IMR-90 (cell line): ENCODE results near the gene DNAAF2. TPM values are rescaled to one million over a fixed set of nuclear protein-coding genes. Genes with fewer than 3 reads are reported as not detected.

Experiments
- ATAC-seq: fragments of 200-7000 bp; cut with Tn5 transposase; 2 replicates; pipeline ENCODE4 v1.9.1; 2020; ENCODE audit warnings: low read depth, mild to moderate bottlenecking, moderate library complexity
- BruUV-seq: library from RNA; stranded (reverse); fragments of 400-500 nt; replicated peaks from 2 replicates; lab custom pipeline; 2021; lab: Mats Ljungman, UMichigan
- CTCF ChIA-PET: fragments of 300-600 bp; formaldehyde crosslinking; extraction: SDS; loops from one replicate; lab custom pipeline; 2021; ENCODE audit warnings: antibody characterized with exemption; lab: Yijun Ruan, JAX
- POLR2A ChIA-PET: fragments of 300-600 bp; sonication (Branson Sonifier 250); formaldehyde crosslinking; loops from one replicate; lab custom pipeline; 2022; ENCODE audit warnings: antibody characterized with exemption; ENCODE audit not compliant: unreplicated experiment; lab: Charles Lee
- DNase-seq: peaks from one replicate; pipeline ENCODE4 v3.0.0; 2013
- H2AFZ ChIP-seq: replicated peaks from 2 replicates; pipeline ENCODE3; 2013; ENCODE audit warnings: low read length, mild to moderate bottlenecking; ENCODE audit not compliant: poor library complexity
- H2AK5ac ChIP-seq: 2 replicates; pipeline ENCODE4 v1.6.1; 2013; ENCODE audit warnings: low read depth, low read length, inconsistent platforms
- H2AK9ac ChIP-seq: replicated peaks from 2 replicates; pipeline ENCODE3; 2013; ENCODE audit warnings: mild to moderate bottlenecking, low read depth, low read length, moderate library complexity; ENCODE audit not compliant: poor library complexity
- H2BK120ac ChIP-seq: 2 replicates; pipeline ENCODE4 v1.6.1; 2013; ENCODE audit warnings: low read depth, low read length, inconsistent platforms
- H2BK15ac ChIP-seq: 3 replicates; pipeline ENCODE4 v1.6.1; 2013; ENCODE audit warnings: low read depth, low read length, inconsistent platforms
- H2BK20ac ChIP-seq: 2 replicates; pipeline ENCODE4 v1.6.1; 2013; ENCODE audit warnings: low read depth, mild to moderate bottlenecking, inconsistent platforms, low read length, moderate library complexity
- H2BK5ac ChIP-seq: 2 replicates; pipeline ENCODE4 v1.6.1; 2013; ENCODE audit warnings: mild to moderate bottlenecking, low read depth, low read length, inconsistent platforms; ENCODE audit not compliant: poor library complexity, severe bottlenecking
- H3K14ac ChIP-seq: replicated peaks from 2 replicates; pipeline ENCODE4 v1.6.1; 2013; ENCODE audit warnings: low read depth, low read length, inconsistent platforms
- H3K18ac ChIP-seq: 2 replicates; pipeline ENCODE4 v1.6.1; 2013; ENCODE audit warnings: low read depth, low read length, control low read depth
- H3K23ac ChIP-seq: 2 replicates; pipeline ENCODE4 v1.6.1; 2013; ENCODE audit warnings: low read depth, low read length, inconsistent platforms
- H3K27ac ChIP-seq: 2 replicates; pipeline ENCODE4 v1.5.1; 2013; ENCODE audit warnings: mild to moderate bottlenecking, control low read depth, low read length; ENCODE audit not compliant: insufficient read depth
- H3K27me3 ChIP-seq: 2 replicates; pipeline ENCODE4 v1.6.1; 2013; ENCODE audit warnings: low read length; ENCODE audit not compliant: control insufficient read depth, insufficient read depth
- H3K36me3 ChIP-seq: 2 replicates; pipeline ENCODE4 v1.6.1; 2013; ENCODE audit warnings: low read length, mixed read lengths; ENCODE audit not compliant: control insufficient read depth, insufficient read depth
- H3K4ac ChIP-seq: 2 replicates; pipeline ENCODE4 v1.6.1; 2013; ENCODE audit warnings: low read depth, low read length, inconsistent platforms
- H3K4me1 ChIP-seq: 2 replicates; pipeline ENCODE4 v1.6.1; 2013; ENCODE audit warnings: low read length, mixed read lengths; ENCODE audit not compliant: control insufficient read depth, insufficient read depth
- H3K4me2 ChIP-seq: 2 replicates; pipeline ENCODE4 v1.6.1; 2013; ENCODE audit warnings: low read depth, mild to moderate bottlenecking, control low read depth, low read length, moderate library complexity
- H3K4me3 ChIP-seq: 2 replicates; pipeline ENCODE4 v1.5.1; 2013; ENCODE audit warnings: low read depth, mild to moderate bottlenecking, control low read depth, low read length, moderate library complexity; ENCODE audit not compliant: insufficient read depth
- H3K56ac ChIP-seq: 2 replicates; pipeline ENCODE4 v1.6.1; 2013; ENCODE audit warnings: low read length, inconsistent platforms; ENCODE audit not compliant: insufficient read depth; ENCODE audit errors: extremely low read depth
- H3K79me1 ChIP-seq, 2 experiments: 2 replicates each; pipeline ENCODE4 v1.6.1; 2013; ENCODE audit warnings: low read length in 2 of 2, inconsistent platforms in 1 of 2, low read depth in 1 of 2
- H3K9ac ChIP-seq: 2 replicates; pipeline ENCODE4 v1.6.1; 2013; ENCODE audit warnings: low read depth, low read length, control low read depth
- H3K9me1 ChIP-seq: 2 replicates; pipeline ENCODE4 v1.6.1; 2013; ENCODE audit warnings: low read length, inconsistent platforms; ENCODE audit not compliant: insufficient read depth
- H3K9me3 ChIP-seq: 2 replicates; pipeline ENCODE4 v1.6.1; 2013; ENCODE audit warnings: low read length; ENCODE audit not compliant: control insufficient read depth, insufficient read depth
- H4K20me1 ChIP-seq: 2 replicates; pipeline ENCODE4 v1.6.1; 2013; ENCODE audit warnings: low read length, inconsistent platforms; ENCODE audit not compliant: insufficient read depth
- H4K5ac ChIP-seq: 2 replicates; pipeline ENCODE4 v1.6.1; 2013; ENCODE audit warnings: mild to moderate bottlenecking, low read depth, low read length, control low read depth
- H4K8ac ChIP-seq, 2 experiments: 2 replicates each; pipeline ENCODE4 v1.6.1; 2013; ENCODE audit warnings: low read depth in 2 of 2, low read length in 2 of 2, control low read depth in 1 of 2, inconsistent platforms in 1 of 2
- H4K91ac ChIP-seq: 2 replicates; pipeline ENCODE4 v1.6.1; 2013; ENCODE audit warnings: low read depth, low read length, inconsistent platforms; ENCODE audit not compliant: insufficient read depth
- CEBPB ChIP-seq: IDR thresholded peaks from 2 replicates; pipeline ENCODE4 v1.6.1; 2012; ENCODE audit warnings: low read depth, low read length, improper control_type of control experiment
- CTCF ChIP-seq: conservative IDR thresholded peaks from 2 replicates; pipeline ENCODE4 v1.5.1; 2012; ENCODE audit warnings: mild to moderate bottlenecking, low read depth, low read length, improper control_type of control experiment
- ELK1 ChIP-seq: fragments of 150-350 bp; IDR thresholded peaks from 2 replicates; pipeline ENCODE4 v1.6.1; 2016; ENCODE audit warnings: low read depth, mild to moderate bottlenecking, low read length, moderate library complexity, borderline replicate concordance
- MAFK ChIP-seq: IDR thresholded peaks from 2 replicates; pipeline ENCODE4 v1.6.1; 2012; ENCODE audit warnings: low read depth, low read length, improper control_type of control experiment
- MAZ ChIP-seq: IDR thresholded peaks from 2 replicates; pipeline ENCODE4 v1.6.1; 2012; ENCODE audit warnings: low read depth, mild to moderate bottlenecking, low read length, improper control_type of control experiment, moderate library complexity, borderline replicate concordance
- MXI1 ChIP-seq: IDR thresholded peaks from 2 replicates; pipeline ENCODE4 v1.6.1; 2012; ENCODE audit warnings: low read depth, mild to moderate bottlenecking, low read length, moderate library complexity, borderline replicate concordance
- NFE2L2 ChIP-seq: fragments of 150-350 bp; IDR thresholded peaks from 2 replicates; pipeline ENCODE4 v1.6.1; 2016; ENCODE audit warnings: low read depth, mild to moderate bottlenecking, low read length
- POLR2A ChIP-seq: IDR thresholded peaks from 2 replicates; pipeline ENCODE4 v1.6.1; 2012; ENCODE audit warnings: mild to moderate bottlenecking, low read depth, low read length
- RAD21 ChIP-seq: IDR thresholded peaks from 2 replicates; pipeline ENCODE4 v1.6.1; 2012; ENCODE audit warnings: low read length, improper control_type of control experiment
- RFX5 ChIP-seq: IDR thresholded peaks from 2 replicates; pipeline ENCODE4 v1.8.0; 2012; ENCODE audit warnings: low read depth, mild to moderate bottlenecking, low read length, moderate library complexity
- SMC3 ChIP-seq: fragments of 150-350 bp; IDR thresholded peaks from 2 replicates; pipeline ENCODE4 v1.6.1; 2016; ENCODE audit warnings: low read depth, mild to moderate bottlenecking, antibody characterized with exemption, low read length, moderate library complexity
- WGBS, 2 experiments: methylation state at CpG; one replicate each; pipeline versions ENCODE4 v1.1.5 to v1.1.7; 2013; ENCODE audit warnings: missing lambda C conversion rate in 2 of 2; ENCODE audit not compliant: insufficient read length in 1 of 2; ENCODE audit errors: extremely low coverage in 2 of 2; 5-methylcytosine and 5-hydroxymethylcytosine counted together
- dilution Hi-C: fragments of 300-500 bp; cut with HindIII; formaldehyde crosslinking; loops from one replicate; pipeline ENCODE4 v1.14.3; 2018; ENCODE audit warnings: low sequenced_read_pairs; ENCODE audit not compliant: unreplicated experiment
- in situ Hi-C: fragments of 300-500 bp; cut with MboI; formaldehyde crosslinking; loops from 3 replicates; pipeline ENCODE4 v1.14.3; 2019; ENCODE audit warnings: low sequenced_read_pairs, inconsistent platforms, mixed read lengths
- intact Hi-C: fragments of 100-400 bp; cut with micrococcal nuclease; formaldehyde crosslinking; loops from 2 replicates; pipeline ENCODE4 v1.10.0; 2022
- polyA plus RNA-seq, 3 experiments: library from polyadenylated mRNA; depleted of rRNA; stranded (reverse); fragments of >200 nt; gene quantifications; 2 replicates each; pipeline ENCODE4 v1.2.3, GENCODE V29; 2012; ENCODE audit warnings: low replicate concordance in 1 of 3
- total RNA-seq: library from RNA; depleted of rRNA; stranded (reverse); fragments of >200 nt; gene quantifications from 2 replicates; pipeline ENCODE4 v1.2.3, GENCODE V29; 2012
- TF ChIP-seq, protein P1 (sequence below): fragments of 150-350 bp; IDR thresholded peaks from 2 replicates; pipeline ENCODE4 v1.6.1; 2017; ENCODE audit warnings: mild to moderate bottlenecking, antibody characterized with exemption, low read length, low read depth

DNAAF2 gene
- total and polyA plus RNA-seq, 2 of the 4 experiments (the other 2 are of a cell fraction), result 4.1 to 4.7 TPM

GRCh38 chr14:49633640-49634546, 1.2 kb downstream of the DNAAF2 start:
- CTCF ChIA-PET, result interaction anchor here (0.6 to 1.4 kb wide), 9 partner anchors 9 to 471 kb away, joined by 3 to 5 read pairs (median 3); partner anchors contain the start of genes MGAT2, NEMF and RPL36AL
- intact Hi-C loops, result loop anchor here (1.0 to 5.0 kb wide), 5 partner anchors 58 to 218 kb away; partner anchors contain the start of genes KLHDC1 and NEMF
- H3K4me2 ChIP-seq, result peak overlapping the region; percentile 94
- H3K14ac ChIP-seq, result peak overlapping the region; percentile 95
- peak overlapping the region; percentile 93 for H2BK5ac ChIP-seq
- H3K79me1 ChIP-seq, result peaks cover 5 to 51% of the 10 kb centered on the region in 2 experiments
- 0% methylated on average over 65 of the region's 101 CpGs; no CpG with 5 or more reads in 1 of the 2 experiments for WGBS, 2 experiments
- peak overlapping the region; percentile 32 for H3K18ac ChIP-seq
- peaks cover 18% of the 10 kb centered on the region for H4K20me1 ChIP-seq
- H4K8ac ChIP-seq, result peak overlapping the region; percentile 73 to 95
- H3K27ac ChIP-seq, result peak overlapping the region; percentile 92
- H4K5ac ChIP-seq, result peak overlapping the region; percentile 56
- peak overlapping the region; percentile 96 for H3K4ac ChIP-seq
- peak overlapping the region; percentile 87 for H2AK9ac ChIP-seq
- H3K4me1 ChIP-seq, result no peaks in the 10 kb centered on the region
- H2BK120ac ChIP-seq, result peak overlapping the region; percentile 88
- peaks cover 3% of the 10 kb centered on the region; the same call in 1 of the 2 replicates for H3K36me3 ChIP-seq
- H4K91ac ChIP-seq, result peak overlapping the region; percentile 89
- no peak overlapping the region for H2BK20ac ChIP-seq
- ATAC-seq, result peak; percentile 91
- dilution Hi-C loops, result no loop called here
- H3K23ac ChIP-seq, result peak overlapping the region; percentile 99; the same call in 1 of the 2 replicates
- no TSS peak for BruUV-seq
- DNase-seq, result peak; percentile 95
- H2BK15ac ChIP-seq, result no peak overlapping the region; the same call in 2 of the 3 replicates
- no peak overlapping the region for H2AK5ac ChIP-seq
- in situ Hi-C loops, result no loop called here
- H3K9ac ChIP-seq, result peak overlapping the region; percentile 82
- peak overlapping the region; percentile 87 for H3K56ac ChIP-seq
- H3K27me3 ChIP-seq, result no peaks in the 10 kb centered on the region
- H3K9me3 ChIP-seq, result no peaks in the 10 kb centered on the region
- POLR2A ChIA-PET, result interaction anchor here (1.7 kb wide), 1 partner anchor 135 kb away, joined by 5 read pairs; no protein-coding TSS in a partner anchor
- peaks cover 3% of the 10 kb centered on the region; the same call in 1 of the 2 replicates for H3K9me1 ChIP-seq
- peak overlapping the region; percentile 82 for H3K4me3 ChIP-seq
- H2AFZ ChIP-seq, result peak overlapping the region; percentile 99
- TF ChIP-seq CEBPB (no peak), ELK1 (no peak), RFX5 (no peak), CTCF (peak; percentile 91), SMC3 (peak; percentile 56), POLR2A (peak; percentile 69; the same call in 1 of the 2 replicates), MAZ (peak; percentile 95), RAD21 (peak; percentile 84), MAFK (no peak), MXI1 (peak; percentile 66), NFE2L2 (no peak)
- TF ChIP-seq, protein P1, sequence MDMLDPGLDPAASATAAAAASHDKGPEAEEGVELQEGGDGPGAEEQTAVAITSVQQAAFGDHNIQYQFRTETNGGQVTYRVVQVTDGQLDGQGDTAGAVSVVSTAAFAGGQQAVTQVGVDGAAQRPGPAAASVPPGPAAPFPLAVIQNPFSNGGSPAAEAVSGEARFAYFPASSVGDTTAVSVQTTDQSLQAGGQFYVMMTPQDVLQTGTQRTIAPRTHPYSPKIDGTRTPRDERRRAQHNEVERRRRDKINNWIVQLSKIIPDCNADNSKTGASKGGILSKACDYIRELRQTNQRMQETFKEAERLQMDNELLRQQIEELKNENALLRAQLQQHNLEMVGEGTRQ, result peak; percentile 63
